ENCODE results near the gene HEXIM1. TPM values are rescaled to one million over a fixed set of nuclear protein-coding genes. Genes with fewer than 3 reads are reported as not detected.

HEXIM1 gene
- total RNA-seq, 1 experiment from 2014 or later = 29.6 TPM

- TF ChIP-seq ZNF138 (CRISPR knock-in tag; conservative IDR thresholded peaks at IDR 0.05) = no peak
- TF ChIP-seq SMAD4 (CRISPR knock-in tag; IDR thresholded peaks at IDR 0.05) = peak; percentile 75; the same call in 1 of the 2 replicates
- 0 out of 2 replicates have a peak, but pooled peaks have one; percentile 75 for TF ChIP-seq ZNF416 (CRISPR knock-in tag; IDR thresholded peaks at IDR 0.05)
These were observed 13.2 kb downstream of the HEXIM1 start, which contains the start of gene HEXIM2 (continued) for GRCh38 chr17:45161288-45162024.

DNA sequence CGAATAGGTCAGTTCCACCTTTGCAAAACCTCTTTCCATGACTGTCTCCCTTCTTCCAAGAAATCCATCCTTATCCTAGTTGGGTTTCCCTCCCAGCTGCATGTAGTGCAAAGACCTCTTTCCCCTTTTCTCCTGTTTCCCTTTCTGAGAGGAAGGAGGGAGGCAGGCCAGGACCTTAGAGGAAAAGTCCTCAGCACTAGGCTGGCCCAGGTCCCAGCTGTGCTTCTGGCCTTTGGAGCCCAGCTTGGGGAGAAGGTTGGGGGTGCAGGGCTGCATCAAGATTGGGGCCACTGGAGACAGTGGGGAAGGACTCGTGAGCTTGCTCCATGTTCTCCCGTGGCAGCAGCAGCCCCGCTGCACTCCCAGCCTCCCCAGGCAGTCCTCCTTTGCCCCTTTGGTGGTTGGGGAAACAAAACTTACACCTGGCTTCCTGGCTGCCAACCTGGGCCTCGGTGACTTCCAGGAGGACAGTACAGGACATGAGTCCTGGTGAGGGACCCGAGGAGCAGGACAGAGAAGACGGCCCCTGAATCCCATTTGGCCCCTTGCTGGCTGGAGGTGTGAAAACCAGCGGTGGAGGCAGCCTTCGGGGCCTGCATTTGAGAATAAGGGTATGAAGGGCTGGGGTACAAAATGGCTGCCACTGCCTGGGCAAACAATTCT is 13.9 kb downstream of the HEXIM1 start:
- peaks cover 31% of the 10 kb centered on the region for H3K4me1 Mint-ChIP-seq
- ATAC-seq = no peak

DNA sequence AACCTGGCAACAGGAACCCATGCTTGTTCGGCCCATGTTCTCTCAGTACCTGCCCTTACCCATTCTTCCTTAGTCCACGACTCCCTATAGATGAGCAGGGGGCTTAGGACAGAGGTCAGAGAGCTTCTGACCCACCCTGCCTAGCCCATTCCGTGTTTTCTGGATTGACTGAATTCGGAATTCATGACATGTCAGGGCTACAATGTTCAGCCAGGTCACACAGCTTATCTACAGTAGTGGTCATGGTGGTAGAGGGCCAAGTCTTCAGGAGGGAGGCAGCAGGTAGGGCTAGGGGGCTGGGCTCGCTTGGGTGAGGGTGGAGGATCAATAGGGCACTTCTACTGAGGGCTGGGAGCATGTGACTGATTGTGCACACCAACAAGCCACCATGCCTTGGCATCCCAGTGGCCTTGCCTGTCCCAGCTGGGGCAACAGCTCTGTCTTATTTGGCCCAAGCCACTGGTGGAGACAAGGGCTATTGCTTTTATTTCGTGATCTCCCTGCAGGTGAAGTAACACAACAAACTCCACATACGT is 16.5 kb downstream of the HEXIM1 start:
- Mint-ChIP-seq H3K36me3 (peaks cover 9% of the 10 kb centered on the region), H3K27ac (no peak overlapping the region), H3K27me3 (ENCODE audit: low read depth) (no peaks in the 10 kb centered on the region), H3K9me3 (no peaks in the 10 kb centered on the region), H3K4me3 (no peak overlapping the region), H3K4me1 (peaks cover 16% of the 10 kb centered on the region)
- ChIA-PET CTCF (interaction anchor here (1.2 to 7.4 kb wide), 2 partner anchors 15 to 29 kb away, joined by 4 to 171 read pairs; partner anchors contain the start of genes ACBD4 and HEXIM1), POLR2A (interaction anchor here (0.6 to 1.0 kb wide), 2 partner anchors 17 to 194 kb away, joined by 3 read pairs; partner anchors contain the start of gene HEXIM1)
- no peak for ATAC-seq
- DNase-seq (ENCODE audit: low spot score) = no peak
- TF ChIP-seq FOXJ3 (CRISPR knock-in tag; IDR thresholded peaks at IDR 0.05; ENCODE audit: borderline replicate concordance) (no peak), JUN (CRISPR knock-in tag; IDR thresholded peaks at IDR 0.05) (no peak), ZNF416 (CRISPR knock-in tag; IDR thresholded peaks at IDR 0.05) (no peak), NFATC4 (CRISPR knock-in tag; IDR thresholded peaks at IDR 0.05) (no peak), MXD4 (CRISPR knock-in tag; IDR thresholded peaks at IDR 0.05; ENCODE audit: borderline replicate concordance) (no peak), KAT7 (CRISPR knock-in tag; IDR thresholded peaks at IDR 0.05; ENCODE audit: borderline replicate concordance) (no peak)
- TF ChIP-seq, protein P1, sequence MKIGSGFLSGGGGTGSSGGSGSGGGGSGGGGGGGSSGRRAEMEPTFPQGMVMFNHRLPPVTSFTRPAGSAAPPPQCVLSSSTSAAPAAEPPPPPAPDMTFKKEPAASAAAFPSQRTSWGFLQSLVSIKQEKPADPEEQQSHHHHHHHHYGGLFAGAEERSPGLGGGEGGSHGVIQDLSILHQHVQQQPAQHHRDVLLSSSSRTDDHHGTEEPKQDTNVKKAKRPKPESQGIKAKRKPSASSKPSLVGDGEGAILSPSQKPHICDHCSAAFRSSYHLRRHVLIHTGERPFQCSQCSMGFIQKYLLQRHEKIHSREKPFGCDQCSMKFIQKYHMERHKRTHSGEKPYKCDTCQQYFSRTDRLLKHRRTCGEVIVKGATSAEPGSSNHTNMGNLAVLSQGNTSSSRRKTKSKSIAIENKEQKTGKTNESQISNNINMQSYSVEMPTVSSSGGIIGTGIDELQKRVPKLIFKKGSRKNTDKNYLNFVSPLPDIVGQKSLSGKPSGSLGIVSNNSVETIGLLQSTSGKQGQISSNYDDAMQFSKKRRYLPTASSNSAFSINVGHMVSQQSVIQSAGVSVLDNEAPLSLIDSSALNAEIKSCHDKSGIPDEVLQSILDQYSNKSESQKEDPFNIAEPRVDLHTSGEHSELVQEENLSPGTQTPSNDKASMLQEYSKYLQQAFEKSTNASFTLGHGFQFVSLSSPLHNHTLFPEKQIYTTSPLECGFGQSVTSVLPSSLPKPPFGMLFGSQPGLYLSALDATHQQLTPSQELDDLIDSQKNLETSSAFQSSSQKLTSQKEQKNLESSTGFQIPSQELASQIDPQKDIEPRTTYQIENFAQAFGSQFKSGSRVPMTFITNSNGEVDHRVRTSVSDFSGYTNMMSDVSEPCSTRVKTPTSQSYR (CRISPR knock-in tag; IDR thresholded peaks at IDR 0.05) = no peak

More for the DNA sequence above, 13.9 kb downstream of the HEXIM1 start:
- Mint-ChIP-seq H3K27ac (peak overlapping the region; percentile 70), H3K27me3 (ENCODE audit: low read depth) (no peaks in the 10 kb centered on the region), H3K9me3 (no peaks in the 10 kb centered on the region), H3K36me3 (peaks cover 14% of the 10 kb centered on the region), H3K4me3 (peak overlapping the region; percentile 99)
- ChIA-PET POLR2A (interaction anchor here (0.8 to 4.7 kb wide), 14 partner anchors 7 to 423 kb away, joined by 3 to 242 read pairs (median 4); partner anchors contain the start of genes ACBD4 and HEXIM1), CTCF (interaction anchor here (1.0 to 7.4 kb wide), 15 partner anchors 10 to 618 kb away, joined by 3 to 171 read pairs (median 7); partner anchors contain the start of genes ACBD4 and HEXIM1)
- no peak for TF ChIP-seq MYBL2 (CRISPR knock-in tag; IDR thresholded peaks at IDR 0.05)
- TF ChIP-seq ZNF138 (CRISPR knock-in tag; conservative IDR thresholded peaks at IDR 0.05) = no peak
- no peak for TF ChIP-seq TP53 (CRISPR knock-in tag; IDR thresholded peaks at IDR 0.05)
- no peak for DNase-seq (ENCODE audit: low spot score)

DNA sequence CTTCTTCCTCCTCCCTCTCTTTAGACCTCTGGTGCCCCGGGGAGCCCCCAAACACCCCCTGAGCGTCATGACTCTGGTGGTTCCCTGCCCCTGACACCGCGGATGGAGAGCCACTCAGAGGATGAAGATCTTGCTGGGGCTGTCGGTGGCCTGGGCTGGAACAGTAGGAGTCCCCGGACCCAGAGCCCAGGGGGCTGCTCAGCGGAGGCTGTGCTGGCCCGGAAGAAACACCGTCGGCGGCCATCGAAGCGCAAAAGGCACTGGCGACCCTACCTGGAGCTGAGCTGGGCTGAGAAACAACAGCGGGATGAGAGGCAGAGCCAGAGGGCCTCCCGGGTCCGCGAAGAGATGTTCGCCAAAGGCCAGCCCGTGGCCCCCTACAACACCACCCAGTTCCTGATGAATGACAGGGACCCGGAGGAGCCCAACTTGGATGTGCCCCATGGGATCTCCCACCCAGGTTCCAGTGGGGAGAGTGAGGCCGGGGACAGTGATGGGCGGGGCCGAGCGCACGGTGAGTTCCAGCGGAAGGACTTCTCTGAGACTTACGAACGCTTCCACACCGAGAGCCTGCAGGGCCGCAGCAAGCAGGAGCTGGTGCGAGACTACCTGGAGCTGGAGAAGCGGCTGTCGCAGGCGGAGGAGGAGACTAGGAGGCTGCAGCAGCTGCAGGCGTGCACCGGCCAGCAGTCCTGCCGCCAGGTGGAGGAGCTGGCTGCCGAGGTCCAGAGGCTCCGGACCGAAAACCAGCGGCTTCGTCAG is 20.9 kb downstream of the HEXIM1 start:
- Mint-ChIP-seq H3K4me1 (peaks cover 29% of the 10 kb centered on the region), H3K27ac (peak overlapping the region; percentile 60; the same call in 1 of the 2 replicates), H3K27me3 (ENCODE audit: low read depth) (no peaks in the 10 kb centered on the region), H3K36me3 (peaks cover 9% of the 10 kb centered on the region), H3K4me3 (no peak overlapping the region), H3K9me3 (no peaks in the 10 kb centered on the region)
- ChIA-PET CTCF (interaction anchor here (0.6 to 6.4 kb wide), 7 partner anchors 14 to 262 kb away, joined by 3 to 99 read pairs (median 6); partner anchors contain the start of genes ACBD4 and HEXIM1), POLR2A (interaction anchor here (1.1 to 1.4 kb wide), 2 partner anchors 8 to 21 kb away, joined by 9 to 11 read pairs; partner anchors contain the start of genes HEXIM1 and HEXIM2)
- TF ChIP-seq ZNF396 (CRISPR knock-in tag; IDR thresholded peaks at IDR 0.05; ENCODE audit: borderline replicate concordance) (no peak), ZNF423 (CRISPR knock-in tag; IDR thresholded peaks at IDR 0.05) (no peak), NFATC4 (CRISPR knock-in tag; IDR thresholded peaks at IDR 0.05) (no peak)
- ATAC-seq (peak; percentile 6; the same call in 1 of the 2 replicates), DNase-seq (ENCODE audit: low spot score) (peak; percentile 30)
